MCF 10A (cell line): Measurements from ENCODE around the gene A4GALT. TPM values are rescaled to one million over a fixed set of nuclear protein-coding genes. Genes with fewer than 3 reads are reported as not detected.

Experiments
- BruUV-seq: library from RNA; stranded (reverse); fragments of 400-500 nt; replicated peaks from 2 replicates; lab custom pipeline; 2021; lab: Mats Ljungman, UMichigan
- CTCF ChIA-PET: fragments of 300-600 bp; sonication (Branson Sonifier 250); formaldehyde crosslinking; extraction: SDS; loops from one replicate; lab custom pipeline; 2021; ENCODE audit warnings: antibody characterized with exemption, inconsistent platforms; lab: Yijun Ruan, JAX
- POLR2A ChIA-PET: fragments of 300-600, 350-650 bp; sonication (Branson Sonifier 250); formaldehyde crosslinking; extraction: SDS; loops from one replicate; lab custom pipeline; 2020; ENCODE audit warnings: antibody characterized with exemption, inconsistent platforms; lab: Yijun Ruan, JAX
- DNase-seq: peaks from one replicate; pipeline ENCODE4 v3.0.0-alpha.2; 2018; ENCODE audit not compliant: unreplicated experiment
- H3K27ac Mint-ChIP-seq: one replicate; pipeline ENCODE4 v1.8.0; 2022; ENCODE audit warnings: mild to moderate bottlenecking, low read depth, mixed read lengths; ENCODE audit not compliant: unreplicated experiment
- H3K27me3 Mint-ChIP-seq: one replicate; pipeline ENCODE4 v1.8.0; 2022; ENCODE audit warnings: mixed read lengths; ENCODE audit not compliant: insufficient read depth, unreplicated experiment
- H3K36me3 Mint-ChIP-seq: one replicate; pipeline ENCODE4 v1.8.0; 2022; ENCODE audit warnings: mild to moderate bottlenecking, moderate library complexity, mixed read lengths; ENCODE audit not compliant: insufficient read depth, unreplicated experiment
- H3K4me1 Mint-ChIP-seq: one replicate; pipeline ENCODE4 v1.8.0; 2022; ENCODE audit warnings: mixed read lengths; ENCODE audit not compliant: insufficient read depth, unreplicated experiment
- H3K4me3 Mint-ChIP-seq: one replicate; pipeline ENCODE4 v1.8.0; 2022; ENCODE audit warnings: mild to moderate bottlenecking, moderate library complexity, mixed read lengths; ENCODE audit not compliant: unreplicated experiment
- H3K9me3 Mint-ChIP-seq: one replicate; pipeline ENCODE4 v1.8.0; 2022; ENCODE audit warnings: mixed read lengths; ENCODE audit not compliant: unreplicated experiment
- CTCF ChIP-seq: fragments of 200-600 bp; IDR thresholded peaks from one replicate; pipeline ENCODE4 v1.8.0; 2022; ENCODE audit warnings: antibody characterized with exemption, mild to moderate bottlenecking; ENCODE audit not compliant: unreplicated experiment
- intact Hi-C: fragments of 100-400 bp; cut with micrococcal nuclease; formaldehyde crosslinking; loops from 2 replicates; pipeline ENCODE4 v1.14.1; 2022
- total RNA-seq: library from RNA; stranded (reverse); gene quantifications from 2 replicates; pipeline ENCODE4 v1.2.3, GENCODE V29; 2022

A4GALT gene
- total RNA-seq, 1 experiment from 2014 or later, result 8.7 TPM

- Mint-ChIP-seq H3K9me3 (no peaks in the 10 kb centered on the region), H3K27me3 (no peaks in the 10 kb centered on the region), H3K4me3 (no peak overlapping the region), H3K36me3 (peaks cover 3% of the 10 kb centered on the region), H3K27ac (no peak overlapping the region), H3K4me1 (peaks cover 11% of the 10 kb centered on the region)
- intact Hi-C loops, result no loop called here
- TF ChIP-seq CTCF, result no peak
- DNase-seq, result peak; percentile 30
- CTCF ChIA-PET, result interaction anchor here (0.6 to 2.1 kb wide), 6 partner anchors 9 to 296 kb away, joined by 3 to 8 read pairs (median 4); partner anchors contain the start of gene ATP5MGL
- BruUV-seq, result no TSS peak
- POLR2A ChIA-PET, result interaction anchor here (0.6 to 1.1 kb wide), 3 partner anchors 20 to 210 kb away, joined by 3 read pairs; no protein-coding TSS in a partner anchor
These were observed 69.5 kb downstream of the A4GALT start for GRCh38 chr22:42651134-42651533.

GRCh38 chr22:42649246-42650099 is 71.2 kb downstream of the A4GALT start, which contains the start of gene CYB5R3:
Gene CYB5R3, minus strand, starts transcription at chr22:42649392. Its CDS starts 77 bp downstream, at chr22:42649315.
- Mint-ChIP-seq H3K4me3 (peak within 1 kb of the TSS; percentile 100), H3K9me3 (no peaks in the 10 kb centered on the region), H3K4me1 (peaks cover 24% of the 10 kb centered on the region), H3K27ac (peak within 1 kb of the TSS; percentile 93), H3K27me3 (no peaks in the 10 kb centered on the region), H3K36me3 (peaks cover 6% of the 10 kb centered on the region)
- ChIA-PET POLR2A (interaction anchor here (0.7 to 4.6 kb wide), 16 partner anchors 10 to 365 kb away, joined by 3 to 56 read pairs (median 4); partner anchors contain the start of genes PACSIN2 and POLDIP3), CTCF (interaction anchor here (0.5 to 1.5 kb wide), 5 partner anchors 11 to 170 kb away, joined by 3 to 4 read pairs (median 3); no protein-coding TSS in a partner anchor)
- TF ChIP-seq CTCF, result no peak
- intact Hi-C loops, result loop anchor here (2.0 kb wide), 1 partner anchor 29 kb away; no protein-coding TSS in a partner anchor
- peak; percentile 79 for DNase-seq
- TSS peak; percentile 93 for BruUV-seq

DNA sequence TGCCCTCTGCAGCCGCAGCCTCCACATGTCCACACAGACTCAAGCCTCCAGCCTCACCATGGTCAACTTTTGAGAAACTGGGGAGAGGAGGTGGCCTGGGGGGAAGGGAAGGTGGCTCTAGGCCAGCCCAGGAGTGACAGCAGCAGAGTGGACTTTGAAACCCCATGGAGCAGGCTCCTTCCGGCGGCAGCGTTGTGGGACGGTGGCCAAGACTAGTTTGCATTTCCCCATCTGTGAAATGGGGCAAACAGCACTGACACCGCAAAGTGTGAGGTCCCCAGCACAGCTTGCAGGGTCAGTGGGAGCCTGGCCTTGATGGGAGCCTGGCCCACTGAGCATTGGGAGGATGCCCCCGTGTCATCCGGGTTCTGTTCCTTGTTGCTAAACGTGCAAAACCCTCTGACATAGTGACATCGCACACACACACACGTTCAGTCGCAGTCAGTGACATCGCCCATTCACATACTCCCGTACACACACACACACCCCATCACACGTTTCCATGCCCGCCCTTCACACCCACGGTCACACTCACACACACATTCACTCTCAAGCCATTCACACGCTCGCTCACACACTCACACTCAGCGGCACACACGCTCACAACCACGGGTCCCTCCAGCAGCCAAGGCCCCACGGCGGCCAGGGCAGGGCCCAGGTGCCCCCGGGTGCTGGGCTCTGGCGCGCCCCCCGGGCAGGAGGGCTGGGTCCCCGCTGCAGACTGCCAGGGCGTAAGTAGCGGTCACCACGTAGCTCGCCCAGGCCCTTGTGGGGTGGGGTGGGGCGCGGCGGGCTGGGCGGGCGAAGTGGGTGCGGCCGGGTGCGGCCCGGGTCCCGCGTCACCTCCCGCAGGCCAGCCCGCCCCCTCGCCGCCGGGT is 72.1 kb downstream of the A4GALT start:
- H3K27ac Mint-ChIP-seq, result peak overlapping the region; percentile 93
- peak overlapping the region; percentile 100 for H3K4me3 Mint-ChIP-seq
- intact Hi-C loops, result loop anchor here (2.0 kb wide), 1 partner anchor 28 kb away; no protein-coding TSS in a partner anchor
- POLR2A ChIA-PET, result interaction anchor here (0.7 to 4.6 kb wide), 14 partner anchors 10 to 366 kb away, joined by 3 to 56 read pairs (median 4); partner anchors contain the start of genes PACSIN2 and POLDIP3
- H3K4me1 Mint-ChIP-seq, result peaks cover 29% of the 10 kb centered on the region
- H3K36me3 Mint-ChIP-seq, result peaks cover 6% of the 10 kb centered on the region
- no peaks in the 10 kb centered on the region for H3K9me3 Mint-ChIP-seq
- peak; percentile 54 for DNase-seq
- no peak for TF ChIP-seq CTCF
- no peaks in the 10 kb centered on the region for H3K27me3 Mint-ChIP-seq
- CTCF ChIA-PET, result interaction anchor here (0.8 to 1.5 kb wide), 4 partner anchors 11 to 28 kb away, joined by 3 to 4 read pairs (median 4); no protein-coding TSS in a partner anchor
- BruUV-seq, result TSS peak; percentile 74
